GM18861 (cell line): ENCODE measurements around the gene RTN1.
"Not testable (repeated sequence)": the region's sequence is repeated elsewhere in the genome, so short reads cannot be mapped to it uniquely, and the experiment has no call there.

ENCODE experiments used
- ATAC-seq: cut with Tn5 transposase; IDR thresholded peaks from one replicate; pipeline ENCODE4 v1.9.1; 2021; ENCODE audit not compliant: unreplicated experiment

Gene RTN1

GRCh38 chr14:59707778-59708561 lies 162.6 kb downstream of the RTN1 start:
- no peak for ATAC-seq

DNA sequence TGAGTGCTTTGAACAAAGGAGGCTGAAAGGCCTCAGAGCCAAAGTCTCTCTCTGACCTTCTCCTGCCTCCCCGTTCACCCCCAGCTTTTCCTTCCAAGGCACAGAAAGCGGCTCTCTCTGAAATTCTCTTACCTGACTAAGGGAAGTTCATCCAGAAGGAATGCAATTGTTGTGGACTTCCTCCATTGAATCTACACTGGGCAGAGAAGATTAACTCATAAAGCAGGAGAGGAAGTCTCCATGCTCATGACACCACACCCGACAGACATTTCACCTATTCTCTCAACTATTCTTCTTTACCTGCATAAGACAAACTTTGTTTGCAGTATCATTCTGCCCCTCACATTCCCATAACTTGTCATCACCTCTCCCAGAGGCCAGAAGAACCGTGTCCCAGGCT lies 164.7 kb downstream of the RTN1 start:
- no peak for ATAC-seq

- ATAC-seq, result no peak
These were observed 165.3 kb downstream of the RTN1 start for GRCh38 chr14:59705245-59705644.

DNA sequence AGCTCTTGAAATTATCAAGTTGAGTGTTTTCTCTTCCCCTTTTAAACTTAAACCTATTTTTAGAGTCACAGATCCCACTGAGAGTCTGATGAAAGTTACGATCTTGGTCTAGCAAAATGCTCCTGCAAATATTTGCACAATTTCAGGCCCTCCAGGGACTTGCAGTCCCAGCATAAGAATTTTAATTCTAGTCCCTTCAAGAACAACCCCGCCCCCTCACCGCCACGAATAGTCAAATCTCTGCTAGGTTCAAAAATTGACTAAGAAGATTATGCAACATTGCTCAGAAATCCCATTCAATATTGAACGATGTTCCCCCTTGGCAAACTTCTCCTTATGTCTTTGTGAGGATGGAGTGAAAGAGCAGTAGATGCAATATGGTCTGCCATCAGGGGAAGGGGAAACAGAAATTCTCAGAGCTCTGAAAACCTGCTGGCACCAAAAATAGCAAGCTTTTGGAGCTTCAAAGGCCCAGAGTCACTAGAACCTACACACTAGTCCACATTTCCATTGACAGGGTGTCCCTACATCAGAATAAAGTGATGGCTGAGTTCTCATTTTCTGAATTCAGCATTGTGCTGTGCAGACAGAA lies 166.4 kb downstream of the RTN1 start:
- no peak for ATAC-seq

- no peak for ATAC-seq
These were observed 171.1 kb downstream of the RTN1 start for GRCh38 chr14:59699442-59699841.

DNA sequence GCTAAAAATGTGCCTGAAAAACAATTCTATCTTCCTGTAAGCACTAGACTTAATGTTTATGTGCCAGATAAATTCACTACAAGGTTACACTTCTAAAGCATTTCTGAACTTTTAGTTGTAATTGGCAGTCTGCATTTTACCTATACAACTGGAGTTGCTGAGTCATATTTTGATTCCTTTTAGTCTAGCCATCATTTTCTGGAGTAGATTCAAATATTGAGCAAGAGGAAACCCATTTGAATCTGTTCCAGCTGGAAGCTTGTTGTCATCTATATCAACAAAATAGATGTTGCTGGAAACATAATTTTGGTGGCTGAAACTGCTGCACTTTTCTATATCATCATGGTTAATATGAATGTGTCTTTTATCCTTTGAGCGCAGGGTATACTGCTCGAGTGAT lies 171.8 kb downstream of the RTN1 start:
- ATAC-seq, result no peak

DNA sequence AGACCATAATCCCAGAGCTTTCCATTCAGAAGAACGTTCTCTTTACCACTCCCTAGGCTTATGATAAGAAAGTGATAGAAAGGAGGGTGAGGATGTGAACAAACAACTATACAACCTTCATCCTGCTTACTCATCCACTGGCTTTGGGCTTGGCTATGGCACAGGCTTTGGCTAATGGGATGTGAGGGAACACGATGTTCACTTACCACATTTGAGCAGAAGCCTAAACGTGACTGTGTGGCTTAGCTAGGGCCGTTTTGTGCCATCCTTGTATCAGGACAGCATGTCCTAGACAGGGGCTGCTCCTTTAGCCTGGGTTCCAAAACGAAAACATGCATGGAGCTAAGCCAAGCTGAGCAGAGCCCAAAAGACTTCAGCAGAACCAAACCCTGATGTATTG lies 175.4 kb downstream of the RTN1 start:
- ATAC-seq, result no peak

DNA sequence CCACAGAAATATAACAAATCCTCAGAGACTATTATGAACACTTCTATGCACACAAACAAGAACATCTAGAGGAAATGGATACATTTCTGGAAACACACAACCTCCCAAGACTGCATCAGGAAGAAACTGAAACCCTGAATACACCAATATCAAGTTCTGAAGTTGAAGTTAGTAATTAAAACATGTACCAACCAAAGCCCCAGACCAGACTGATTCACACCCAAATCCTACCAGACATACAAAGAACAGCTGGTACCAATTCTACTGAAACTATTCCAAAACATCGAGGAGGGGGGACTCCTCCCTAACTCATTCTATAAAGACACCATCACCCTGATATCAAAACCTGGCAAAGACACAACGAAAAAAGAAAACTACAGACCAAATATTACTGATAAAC lies 179.3 kb downstream of the RTN1 start:
- ATAC-seq, result no peak

DNA sequence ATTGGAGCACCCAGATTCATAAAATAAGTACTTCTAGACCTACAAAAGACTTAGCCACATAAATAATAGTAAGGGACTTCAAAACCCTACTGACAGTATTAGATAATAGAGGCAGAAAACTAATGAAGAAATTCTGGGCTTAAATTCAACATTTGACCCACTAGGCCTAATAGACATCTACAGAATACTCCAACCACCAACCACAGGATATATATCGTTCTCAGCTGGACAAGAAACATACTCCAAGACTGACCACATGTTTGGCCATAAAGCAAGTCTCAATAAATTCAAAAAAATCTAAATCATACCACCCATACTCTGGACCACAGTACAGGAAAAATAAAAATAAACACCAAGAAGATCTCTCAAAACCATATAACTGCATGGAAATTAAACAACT lies 180.2 kb downstream of the RTN1 start:
- no peak for ATAC-seq

- peak; percentile 96 for ATAC-seq
These were observed 182.1 kb downstream of the RTN1 start for GRCh38 chr14:59688224-59689170.

DNA sequence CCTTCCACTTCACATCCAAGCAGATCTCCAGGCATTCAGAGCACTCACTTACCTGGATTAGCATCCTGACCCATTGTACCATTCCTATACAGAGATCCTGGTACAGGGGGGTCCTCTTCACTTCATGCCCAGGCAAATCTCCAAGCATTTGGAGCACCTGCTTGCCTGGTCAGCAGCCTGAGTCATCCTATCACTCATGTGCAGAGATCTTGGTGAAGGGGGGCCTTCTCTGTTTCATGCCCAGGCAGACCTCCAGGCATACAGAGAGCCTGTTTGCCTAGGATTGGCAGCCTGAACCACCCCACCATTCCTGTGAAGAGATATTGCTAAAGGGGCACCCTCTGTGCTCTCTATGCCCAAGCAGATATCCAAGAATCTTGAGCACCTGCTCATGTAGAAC lies 182.9 kb downstream of the RTN1 start:
- ATAC-seq, result no peak

GRCh38 chr14:59679872-59680271 lies 190.7 kb downstream of the RTN1 start:
- no peak for ATAC-seq

- ATAC-seq, result no peak
These were observed 192.2 kb downstream of the RTN1 start for GRCh38 chr14:59678352-59678751.

DNA sequence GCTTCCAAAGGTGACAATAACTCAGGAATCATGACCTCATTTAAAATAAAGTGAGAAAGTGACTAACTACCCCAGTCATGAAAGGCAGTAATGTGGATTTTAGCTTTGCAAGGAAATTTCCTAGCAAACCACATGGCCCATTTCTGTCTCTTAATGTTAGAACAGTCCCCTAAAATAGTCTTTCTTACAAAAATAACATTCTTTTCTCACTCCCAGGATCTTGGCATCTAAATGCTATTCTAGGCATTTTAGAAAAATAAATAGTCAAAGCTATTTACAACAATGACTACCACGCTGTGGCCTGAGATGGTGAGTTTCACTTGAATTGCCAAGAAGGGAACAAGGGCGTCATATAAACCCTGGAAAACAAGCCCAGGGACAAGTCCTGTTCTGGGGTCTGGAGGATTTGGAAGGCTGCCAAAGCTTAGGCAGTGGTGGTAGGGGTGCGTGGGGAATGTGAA lies 192.8 kb downstream of the RTN1 start:
- ATAC-seq, result no peak

GRCh38 chr14:59675394-59675793 lies 195.2 kb downstream of the RTN1 start:
- no peak for ATAC-seq

GRCh38 chr14:59664741-59665140 lies 205.8 kb downstream of the RTN1 start:
- ATAC-seq, result no peak

DNA sequence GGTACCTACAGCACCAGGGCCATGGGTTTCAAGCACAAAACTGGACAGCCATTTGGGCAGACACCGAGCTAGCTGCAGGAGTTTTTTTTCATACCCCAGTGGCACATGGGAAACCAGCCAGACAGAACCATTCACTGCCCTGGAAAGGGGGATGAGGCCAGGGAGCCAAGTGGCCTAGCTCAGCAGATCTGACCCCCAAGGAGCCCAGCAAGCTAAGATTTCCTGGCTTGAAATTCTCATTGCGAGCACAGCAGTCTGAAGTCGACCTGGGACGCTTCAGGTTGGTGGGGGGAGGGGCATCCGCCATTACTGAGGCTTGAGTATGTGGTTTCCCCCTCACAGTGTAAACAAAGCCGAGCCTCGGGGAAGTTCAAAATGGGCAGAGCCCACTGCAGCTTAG lies 212.8 kb downstream of the RTN1 start:
- ATAC-seq, result no peak

- ATAC-seq, result no peak
These were observed 214.1 kb downstream of the RTN1 start for GRCh38 chr14:59656473-59656872.

GRCh38 chr14:59654131-59654530 lies 216.4 kb downstream of the RTN1 start:
- not testable (repeated sequence) for ATAC-seq

DNA sequence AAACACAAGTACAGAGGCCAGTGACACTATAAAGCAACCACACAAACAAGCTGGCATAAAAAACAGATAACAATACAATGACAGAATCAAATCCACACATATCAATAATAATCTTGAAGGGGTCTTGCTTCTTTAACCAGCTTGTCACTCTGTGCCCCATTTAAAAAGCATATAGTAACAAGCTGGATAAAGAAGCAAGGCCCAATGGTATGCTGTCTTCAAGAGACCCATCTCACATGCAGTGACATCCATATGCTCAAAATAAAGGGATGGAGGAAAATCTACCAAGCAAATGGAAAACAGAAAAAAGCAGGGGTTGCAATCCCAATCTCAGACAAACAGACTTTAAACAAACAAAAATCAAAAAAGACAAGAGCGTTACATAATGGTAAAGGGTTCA lies 223.7 kb downstream of the RTN1 start:
- not testable (repeated sequence) for ATAC-seq

- ATAC-seq, result peak; percentile 90
These were observed 231.7 kb downstream of the RTN1 start for GRCh38 chr14:59638885-59639284.

GRCh38 chr14:59634617-59635016 lies 236.0 kb downstream of the RTN1 start:
- ATAC-seq, result no peak
